ENCODE measurements around the gene ADNP2.

DNA sequence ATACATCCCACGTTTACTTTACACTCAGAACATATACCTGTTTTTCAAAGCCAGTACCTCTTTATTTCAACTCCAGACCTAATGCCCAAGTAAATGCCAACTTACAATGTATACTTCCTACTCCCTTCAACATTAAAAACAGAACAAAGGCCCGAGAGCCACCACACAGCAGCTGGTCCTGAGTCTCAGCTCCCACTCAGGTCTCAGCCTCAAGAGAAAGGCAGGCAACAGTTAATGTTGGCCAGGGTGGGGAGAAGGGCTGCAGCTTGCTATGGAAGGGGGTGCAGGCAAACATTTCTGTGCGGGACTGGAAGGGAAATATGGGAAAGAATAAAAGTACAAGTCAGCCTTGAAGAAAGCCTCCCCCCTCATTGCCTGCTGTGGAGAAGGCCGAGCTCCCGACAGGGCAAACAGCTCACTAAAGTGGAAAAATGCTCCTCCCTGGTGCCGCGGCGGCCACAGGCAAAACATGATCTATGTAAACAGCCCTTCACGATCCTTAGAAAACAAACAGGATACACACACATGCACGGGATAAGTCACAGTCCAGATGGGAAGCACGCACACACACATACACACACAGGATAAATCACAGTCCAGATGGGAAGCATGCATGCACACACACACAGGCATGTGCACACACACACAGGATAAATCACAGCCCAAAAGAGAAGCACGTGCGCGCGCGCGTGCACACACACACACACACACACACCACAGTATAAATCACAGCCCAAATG lies 67.4 kb downstream of the ADNP2 start:
- TF ChIP-seq, protein P1, sequence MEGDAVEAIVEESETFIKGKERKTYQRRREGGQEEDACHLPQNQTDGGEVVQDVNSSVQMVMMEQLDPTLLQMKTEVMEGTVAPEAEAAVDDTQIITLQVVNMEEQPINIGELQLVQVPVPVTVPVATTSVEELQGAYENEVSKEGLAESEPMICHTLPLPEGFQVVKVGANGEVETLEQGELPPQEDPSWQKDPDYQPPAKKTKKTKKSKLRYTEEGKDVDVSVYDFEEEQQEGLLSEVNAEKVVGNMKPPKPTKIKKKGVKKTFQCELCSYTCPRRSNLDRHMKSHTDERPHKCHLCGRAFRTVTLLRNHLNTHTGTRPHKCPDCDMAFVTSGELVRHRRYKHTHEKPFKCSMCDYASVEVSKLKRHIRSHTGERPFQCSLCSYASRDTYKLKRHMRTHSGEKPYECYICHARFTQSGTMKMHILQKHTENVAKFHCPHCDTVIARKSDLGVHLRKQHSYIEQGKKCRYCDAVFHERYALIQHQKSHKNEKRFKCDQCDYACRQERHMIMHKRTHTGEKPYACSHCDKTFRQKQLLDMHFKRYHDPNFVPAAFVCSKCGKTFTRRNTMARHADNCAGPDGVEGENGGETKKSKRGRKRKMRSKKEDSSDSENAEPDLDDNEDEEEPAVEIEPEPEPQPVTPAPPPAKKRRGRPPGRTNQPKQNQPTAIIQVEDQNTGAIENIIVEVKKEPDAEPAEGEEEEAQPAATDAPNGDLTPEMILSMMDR (IDR thresholded peaks at IDR 0.05), result no peak
- TF ChIP-seq POLR2A (IDR thresholded peaks at IDR 0.05) (no peak), POLR2AphosphoS5 (IDR thresholded peaks at IDR 0.05) (no peak)

All from transverse colon (tissue), 4 donors.